T-helper 1 cell treated with Interleukin-12 subunit alpha and Interleukin-12 subunit beta and Interleukin-4 antibody, amounts not matched to agents 30 ng/mL and 1 ng/mL, for 36 hours (primary cell): ENCODE data around the gene TTYH1. TPM values are rescaled to one million over a fixed set of nuclear protein-coding genes. Genes with fewer than 3 reads are reported as not detected.

Experiments used
- intact Hi-C: fragments of 100-400 bp; cut with micrococcal nuclease; formaldehyde crosslinking; loops from one replicate; pipeline ENCODE4 v1.15.1; 2024
- total RNA-seq: library from RNA; stranded (reverse); gene quantifications from 2 replicates; pipeline ENCODE4 v1.2.3, GENCODE V29; 2022

TTYH1 gene
- total RNA-seq, 1 donor from 2014 or later: 2.2 TPM

DNA sequence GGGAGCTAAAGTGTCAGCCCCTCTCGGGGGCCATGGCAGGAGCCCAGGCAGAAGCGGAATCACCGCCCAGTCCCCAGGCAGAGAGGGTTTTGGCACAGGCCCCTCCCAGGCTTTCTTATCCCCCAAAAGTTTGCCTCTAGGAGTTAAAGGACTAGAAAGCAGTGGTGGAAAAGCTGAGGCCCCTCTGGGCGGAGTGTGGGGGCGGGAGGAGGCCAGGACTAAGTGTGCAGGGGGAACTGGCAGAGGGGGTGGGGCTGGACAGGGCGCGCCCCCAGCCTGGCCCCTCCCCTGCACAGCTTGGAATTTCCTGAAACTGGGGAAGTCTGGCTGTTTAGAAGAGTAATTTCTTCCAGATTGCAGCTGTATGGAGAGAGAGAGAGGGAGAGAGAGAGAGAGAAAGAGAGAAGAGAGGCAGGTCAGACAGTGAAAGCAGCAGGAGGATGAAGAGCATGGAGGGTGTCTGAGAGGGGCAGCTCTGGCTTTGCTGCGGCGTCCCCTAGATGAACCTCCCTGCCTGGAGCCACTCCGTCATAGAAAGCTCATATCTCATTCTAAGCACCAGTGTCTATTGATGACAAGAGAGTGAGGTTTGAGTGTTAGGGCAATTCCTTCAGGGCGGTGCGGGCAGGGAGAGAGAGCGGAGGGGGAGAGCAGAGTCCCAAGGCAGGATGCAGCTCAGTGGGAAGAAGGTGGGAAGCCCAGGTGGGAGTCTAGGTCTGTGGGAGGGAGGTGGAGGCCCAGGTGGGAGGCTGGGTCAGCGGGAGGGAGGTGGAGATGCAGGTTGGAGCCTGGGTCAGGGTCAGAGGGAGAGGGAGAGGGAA lies 58.0 kb downstream of the TTYH1 start, which contains the start of gene CDC42EP5:
TSS of gene CDC42EP5 (minus strand) at position 226 of the 821 bp plus-strand sequence. CDS start 7,749 bp downstream, outside the sequence.
- intact Hi-C loops: no loop called here

- intact Hi-C loops: no loop called here
These were observed 58.7 kb downstream of the TTYH1 start for GRCh38 chr19:54473892-54474372.

DNA sequence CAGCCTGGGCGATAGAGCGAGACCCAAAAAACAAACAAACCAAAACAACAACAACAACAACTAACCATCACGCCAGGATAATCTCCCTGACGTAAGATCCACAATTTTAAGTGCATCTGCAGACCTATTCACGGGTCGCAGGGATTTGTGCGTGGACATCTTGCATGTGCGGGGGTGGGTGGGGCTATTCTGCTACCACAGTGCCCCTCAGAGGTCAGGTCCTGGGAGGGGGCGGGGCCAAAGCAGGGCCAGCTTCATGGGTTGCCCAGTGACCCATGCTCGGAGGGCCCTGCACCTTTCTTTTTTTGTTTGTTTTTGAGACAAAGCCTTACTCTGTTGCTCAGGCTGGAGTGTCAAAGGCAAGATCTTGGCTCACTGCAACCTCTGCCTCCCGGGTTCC lies 60.4 kb downstream of the TTYH1 start:
- intact Hi-C loops: no loop called here

DNA sequence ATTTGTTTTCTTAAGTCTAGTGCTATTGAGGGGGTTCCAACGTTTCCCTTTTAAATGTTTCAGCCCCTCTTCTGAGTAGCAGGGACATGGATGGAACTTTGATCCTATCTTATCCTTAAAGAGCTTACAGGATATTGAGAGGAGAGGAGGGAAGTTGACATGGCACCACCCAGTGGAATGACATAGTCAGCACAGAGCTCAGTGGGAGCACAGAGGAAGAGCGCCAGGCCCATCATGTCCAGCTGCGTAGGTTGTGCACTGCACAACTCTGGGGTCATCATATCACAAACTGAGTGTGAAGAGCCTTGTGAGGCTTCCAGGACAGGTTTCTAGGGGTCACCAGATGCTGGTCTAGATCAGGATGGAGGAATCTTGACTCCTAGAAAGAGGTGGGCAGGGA lies 62.4 kb downstream of the TTYH1 start:
- intact Hi-C loops: no loop called here

DNA sequence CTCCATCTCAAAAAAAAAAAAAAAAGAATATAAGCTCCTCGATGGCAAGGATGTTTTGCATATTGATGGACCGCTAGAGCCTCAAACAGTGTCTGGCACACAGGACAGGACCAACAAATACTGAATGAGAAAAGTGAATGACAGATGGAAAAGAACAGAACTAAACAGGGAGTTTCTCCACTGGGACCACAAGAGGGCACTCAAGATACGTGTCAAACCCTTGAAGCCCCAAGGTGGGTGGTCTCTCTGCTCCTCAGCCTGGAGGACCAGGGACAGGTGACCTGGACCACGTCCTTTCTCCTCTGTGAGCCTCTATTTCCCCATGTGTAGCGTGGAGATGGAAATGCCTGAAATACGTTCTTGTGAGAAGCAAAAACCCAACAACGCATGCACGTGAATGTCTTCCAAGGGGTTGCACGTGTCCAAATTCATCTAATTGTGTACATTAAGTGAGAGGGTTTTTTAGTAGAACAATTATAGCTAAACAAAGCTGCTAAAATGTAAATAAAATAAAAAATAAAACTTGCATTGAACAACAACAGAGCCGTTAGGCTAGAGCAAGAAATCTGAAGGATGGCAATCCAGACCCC lies 63.5 kb downstream of the TTYH1 start:
- intact Hi-C loops: no loop called here

- intact Hi-C loops: loop anchor here (5.0 kb wide), 1 partner anchor 37 kb away; no protein-coding TSS in a partner anchor
These were observed 64.8 kb downstream of the TTYH1 start for GRCh38 chr19:54480051-54480450.

DNA sequence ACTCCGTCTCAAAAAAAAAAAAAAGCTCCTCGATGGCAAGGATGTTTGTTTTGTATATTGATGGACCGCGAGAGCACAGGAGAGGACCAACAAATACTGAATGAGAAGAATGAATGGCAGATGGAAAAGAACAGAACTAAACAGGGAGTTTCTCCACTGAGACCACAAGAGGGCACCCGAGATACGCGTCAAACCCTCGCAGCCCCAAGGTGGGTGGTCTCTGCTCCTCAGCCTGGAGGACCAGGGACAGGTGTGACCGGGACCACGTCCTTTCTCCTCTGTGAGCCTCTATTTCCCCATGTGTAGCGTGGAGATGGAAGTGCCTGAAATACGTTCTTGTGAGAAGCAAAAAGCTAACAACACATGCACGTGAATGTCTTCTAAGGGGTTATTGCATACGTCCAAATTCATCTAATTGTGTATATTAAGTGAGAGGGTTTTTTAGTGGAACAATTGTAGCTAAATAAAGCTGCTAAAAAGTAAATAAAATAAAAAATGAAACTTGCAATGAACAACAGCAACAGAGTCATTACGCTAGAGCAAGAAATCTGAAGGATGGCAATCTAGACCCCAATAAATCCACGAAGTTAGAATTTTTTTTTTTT lies 66.2 kb downstream of the TTYH1 start:
- intact Hi-C loops: loop anchor here (1.0 to 5.0 kb wide), 2 partner anchors 36 to 195 kb away; no protein-coding TSS in a partner anchor

DNA sequence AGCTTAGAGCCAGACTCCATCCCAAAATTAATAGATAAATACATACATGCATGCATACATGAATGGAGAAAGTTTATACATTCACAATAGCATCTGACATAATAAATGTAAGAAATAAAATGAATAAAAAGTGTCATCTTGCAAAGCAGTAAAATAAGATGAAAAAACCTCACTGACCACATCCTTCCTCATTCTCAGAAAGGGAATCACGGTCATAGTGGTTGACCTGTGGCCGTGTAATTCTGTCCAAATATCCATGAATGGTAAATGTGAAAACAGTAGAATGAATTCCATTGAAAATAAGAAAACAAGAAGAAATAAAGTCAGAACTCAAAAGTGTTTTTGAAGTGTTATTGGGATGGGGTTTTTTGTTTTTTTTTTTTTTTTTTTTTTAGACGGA lies 67.6 kb downstream of the TTYH1 start:
- intact Hi-C loops: loop anchor here (5.0 kb wide), 1 partner anchor 34 kb away; no protein-coding TSS in a partner anchor

- intact Hi-C loops: loop anchor here (5.0 kb wide), 1 partner anchor 33 kb away; no protein-coding TSS in a partner anchor
These were observed 69.2 kb downstream of the TTYH1 start for GRCh38 chr19:54484451-54484850.

DNA sequence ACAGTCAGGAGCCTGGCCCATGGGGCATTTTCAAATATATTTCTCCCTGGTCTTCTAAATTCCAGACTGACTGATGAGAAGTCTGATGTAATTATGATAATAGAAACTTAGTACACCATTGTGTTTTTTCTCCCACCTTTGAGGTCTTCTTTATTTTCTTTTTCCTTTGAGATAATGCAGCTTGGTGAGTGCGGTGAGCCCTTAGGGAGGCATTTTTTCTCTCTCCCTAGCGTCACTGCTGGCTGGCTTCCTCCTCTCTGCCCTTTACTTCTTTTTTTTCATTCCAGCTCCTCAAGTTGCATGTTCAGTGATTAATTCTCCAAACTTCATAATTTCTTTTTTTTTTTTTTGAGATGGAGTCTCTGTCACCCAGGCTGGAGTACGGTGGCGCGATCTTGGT lies 70.6 kb downstream of the TTYH1 start:
- intact Hi-C loops: no loop called here

Other genes with a start within 250 kb of the TTYH1 start
- gene TMC4, start 242.3 kb upstream of the TTYH1 start, total RNA-seq: 4.6 and 4.9 TPM in 2 replicates
- 54.2 and 60.6 TPM in 2 replicates for gene MBOAT7, start 225.9 kb upstream of the TTYH1 start, total RNA-seq
- 9.7 and 10.6 TPM in 2 replicates for gene TSEN34, start 224.2 kb upstream of the TTYH1 start, total RNA-seq
- 1,118 and 1,120 TPM in 2 replicates for gene RPS9, start 214.6 kb upstream of the TTYH1 start, total RNA-seq
- gene LILRB3, start 192.5 kb upstream of the TTYH1 start, total RNA-seq: 3.9 and 5.0 TPM in 2 replicates
- gene LILRA6, start 172.7 kb upstream of the TTYH1 start, total RNA-seq: 0.63 and 1.1 TPM in 2 replicates
- not detected in 2 replicates for gene LILRB5, start 158.2 kb upstream of the TTYH1 start, total RNA-seq
- gene LILRB2, start 134.4 kb upstream of the TTYH1 start, total RNA-seq: not detected in 2 replicates
- not detected in 2 replicates for gene LILRA5, start 102.3 kb upstream of the TTYH1 start, total RNA-seq
- gene LILRA4, start 76.3 kb upstream of the TTYH1 start, total RNA-seq: not detected in 2 replicates
- 94.0 and 99.5 TPM in 2 replicates for gene LAIR1, start 50.5 kb upstream of the TTYH1 start, total RNA-seq
- 199 and 214 TPM in 2 replicates for gene LENG8, start 33.7 kb downstream of the TTYH1 start, total RNA-seq
- gene LENG9, start 48.3 kb downstream of the TTYH1 start, total RNA-seq: 6.0 and 7.1 TPM in 2 replicates
- not detected in 2 replicates for gene CDC42EP5, start 57.8 kb downstream of the TTYH1 start, total RNA-seq
- gene LAIR2, start 87.4 kb downstream of the TTYH1 start, total RNA-seq: 12.0 and 16.2 TPM in 2 replicates
- gene LILRA2, start 158.3 kb downstream of the TTYH1 start, total RNA-seq: 0.15 TPM in 1 of 2 replicates, not detected in the other
- gene LILRA1, start 178.2 kb downstream of the TTYH1 start, total RNA-seq: not detected in 2 replicates
- not detected in 2 replicates for gene LILRB1, start 215.0 kb downstream of the TTYH1 start, total RNA-seq
- gene LILRB4, start 247.5 kb downstream of the TTYH1 start, total RNA-seq: 0.22 TPM in 1 of 2 replicates, not detected in the other